H1 (cell line): ENCODE measurements around the gene AQP10. TPM values are rescaled to one million over a fixed set of nuclear protein-coding genes. Genes with fewer than 3 reads are reported as not detected.
A peak's percentile ranks its signal among the peaks of the same experiment; 100 is the strongest.

ENCODE experiments used
- CTCF ChIA-PET: fragments of 300-600 bp; sonication (Branson Sonifier 250); formaldehyde crosslinking; loops from one replicate; lab custom pipeline; 2021; ENCODE audit not compliant: partially characterized antibody; lab: Charles Lee
- POLR2A ChIA-PET: fragments of 300-600 bp; sonication (Branson Sonifier 250); formaldehyde crosslinking; loops from one replicate; lab custom pipeline; 2021; ENCODE audit warnings: inconsistent platforms; ENCODE audit not compliant: partially characterized antibody; lab: Charles Lee
- DNase-seq, 2 experiments: peaks; one replicate each; pipeline versions ENCODE4 v3.0.0 to v3.0.0-alpha.2; 2010 to 2022; ENCODE audit warnings: low spot score in 2 of 2, low read depth in 1 of 2, mixed read lengths in 1 of 2
- FAIRE-seq: peaks from 2 replicates; lab custom pipeline; 2011; peaks lifted over from hg19 to GRCh38; lab: Jason Lieb, UNC
- H2AFZ ChIP-seq: 2 replicates; pipeline ENCODE4 v1.8.1; 2012; ENCODE audit warnings: low read length, inconsistent platforms
- H2AK5ac ChIP-seq: 2 replicates; pipeline ENCODE4 v1.6.1; 2013; ENCODE audit warnings: low read depth, low read length
- H2BK120ac ChIP-seq: replicated peaks from 2 replicates; pipeline ENCODE3; 2013; ENCODE audit warnings: low read depth, low read length, inconsistent platforms
- H2BK12ac ChIP-seq: 2 replicates; pipeline ENCODE4 v1.6.1; 2013; ENCODE audit warnings: low read depth, low read length
- H2BK15ac ChIP-seq: 2 replicates; pipeline ENCODE4 v1.6.1; 2013; ENCODE audit warnings: low read length
- H2BK20ac ChIP-seq: 2 replicates; pipeline ENCODE4 v1.6.1; 2013; ENCODE audit warnings: low read length
- H2BK5ac ChIP-seq: 2 replicates; pipeline ENCODE4 v1.6.1; 2013; ENCODE audit warnings: low read depth, low read length
- H3K14ac ChIP-seq: 2 replicates; pipeline ENCODE4 v1.6.1; 2013; ENCODE audit warnings: inconsistent platforms; ENCODE audit not compliant: insufficient read length
- H3K18ac ChIP-seq: 2 replicates; pipeline ENCODE4 v1.6.1; 2013; ENCODE audit warnings: low read length; ENCODE audit errors: extremely low read depth
- H3K23ac ChIP-seq: 2 replicates; pipeline ENCODE4 v1.6.1; 2013; ENCODE audit warnings: inconsistent platforms; ENCODE audit not compliant: insufficient read length
- H3K23me2 ChIP-seq: 2 replicates; pipeline ENCODE4 v1.6.1; 2013; ENCODE audit warnings: low read depth, low read length
- H3K27ac ChIP-seq: 2 replicates; pipeline ENCODE4 v1.6.1; 2011; ENCODE audit warnings: low read depth, low read length, inconsistent platforms
- H3K27me3 ChIP-seq, 4 experiments: replicated peaks in 1 of 4; 1 replicate in 1 of 4; 2 replicates in 3 of 4; pipeline versions ENCODE4 v1.6.1 to v1.8.1; 2011 to 2013; ENCODE audit warnings: low read length in 3 of 4, mild to moderate bottlenecking in 3 of 4, inconsistent platforms in 2 of 4, mixed read lengths in 2 of 4, moderate library complexity in 1 of 4; ENCODE audit not compliant: control insufficient read depth in 3 of 4, insufficient read depth in 3 of 4; ENCODE audit errors: extremely low read depth in 1 of 4
- H3K36me3 ChIP-seq, 4 experiments: 2 replicates each; pipeline versions ENCODE4 v1.6.1 to v1.8.1; 2011 to 2013; ENCODE audit warnings: mild to moderate bottlenecking in 4 of 4, low read length in 3 of 4, moderate library complexity in 2 of 4, control low read depth in 1 of 4, inconsistent platforms in 1 of 4; ENCODE audit not compliant: insufficient read depth in 4 of 4, control insufficient read depth in 2 of 4
- H3K4ac ChIP-seq: replicated peaks from 2 replicates; pipeline ENCODE3; 2013; ENCODE audit warnings: low read length, low read depth, mixed read lengths, inconsistent platforms; ENCODE audit not compliant: insufficient read length
- H3K4me1 ChIP-seq, 4 experiments: replicated peaks in 1 of 4; 1 replicate in 1 of 4; 2 replicates in 3 of 4; pipeline versions ENCODE4 v1.6.1 to v1.8.1; 2011 to 2013; ENCODE audit warnings: low read length in 3 of 4, inconsistent platforms in 2 of 4, mixed read lengths in 1 of 4; ENCODE audit not compliant: insufficient read depth in 4 of 4, control insufficient read depth in 3 of 4
- H3K4me2 ChIP-seq, 2 experiments: 2 replicates each; pipeline versions ENCODE4 v1.6.1 to v1.8.1; 2011 to 2013; ENCODE audit warnings: low read depth in 2 of 2, low read length in 2 of 2, control low read depth in 1 of 2, inconsistent platforms in 1 of 2, mild to moderate bottlenecking in 1 of 2; ENCODE audit not compliant: insufficient read depth in 1 of 2
- H3K4me3 ChIP-seq, 4 experiments: fragments of 200-600, 300-600 bp in 1 of 4; sonication (generic), shearing (Covaris generic), sonication (Bioruptor Twin) in 1 of 4; 2 replicates each; pipeline versions ENCODE4 v1.5.1 to v1.8.1; 2011 to 2016; ENCODE audit warnings: low read length in 4 of 4, low read depth in 3 of 4, control low read depth in 2 of 4, inconsistent platforms in 2 of 4, mild to moderate bottlenecking in 2 of 4, mixed read lengths in 1 of 4, moderate library complexity in 1 of 4; ENCODE audit not compliant: insufficient read depth in 2 of 4; ENCODE audit errors: extremely low read depth in 1 of 4
- H3K56ac ChIP-seq: replicated peaks from 2 replicates; pipeline ENCODE3; 2013; ENCODE audit warnings: low read depth, mild to moderate bottlenecking, mixed read lengths, low read length, inconsistent platforms; ENCODE audit not compliant: insufficient read length
- H3K79me1 ChIP-seq: 2 replicates; pipeline ENCODE4 v1.6.1; 2013; ENCODE audit warnings: low read depth, low read length, control low read depth
- H3K79me2 ChIP-seq, 2 experiments: 2 replicates each; pipeline versions ENCODE4 v1.6.1 to v1.8.1; 2012 to 2013; ENCODE audit warnings: low read length in 2 of 2, mild to moderate bottlenecking in 2 of 2, inconsistent platforms in 1 of 2; ENCODE audit not compliant: insufficient read depth in 2 of 2, control insufficient read depth in 1 of 2
- H3K9ac ChIP-seq, 4 experiments: replicated peaks in 1 of 4; 1 replicate in 1 of 4; 2 replicates in 3 of 4; pipeline versions ENCODE4 v1.6.1 to v1.8.1; 2011 to 2013; ENCODE audit warnings: low read depth in 3 of 4, low read length in 3 of 4, control low read depth in 2 of 4, mild to moderate bottlenecking in 2 of 4, moderate library complexity in 2 of 4, inconsistent platforms in 1 of 4; ENCODE audit errors: extremely low read depth in 1 of 4
- H3K9me3 ChIP-seq, 2 experiments: 2 replicates each; pipeline versions ENCODE4 v1.6.1 to v1.8.1; 2012 to 2013; ENCODE audit warnings: mild to moderate bottlenecking in 2 of 2, moderate library complexity in 2 of 2, control low read depth in 1 of 2, inconsistent platforms in 1 of 2, low read depth in 1 of 2, low read length in 1 of 2, mixed read lengths in 1 of 2; ENCODE audit not compliant: insufficient read depth in 2 of 2
- H4K20me1 ChIP-seq, 2 experiments: replicated peaks in 1 of 2; 2 replicates each; pipeline versions ENCODE3 to v1.8.1; 2011 to 2013; ENCODE audit warnings: inconsistent platforms in 2 of 2, low read length in 2 of 2, mild to moderate bottlenecking in 1 of 2; ENCODE audit not compliant: insufficient read depth in 2 of 2, control insufficient read depth in 1 of 2
- H4K5ac ChIP-seq: 2 replicates; pipeline ENCODE4 v1.6.1; 2013; ENCODE audit warnings: low read length, low read depth, mixed read lengths, inconsistent platforms; ENCODE audit not compliant: insufficient read length
- H4K8ac ChIP-seq: 2 replicates; pipeline ENCODE4 v1.8.0; 2013; ENCODE audit warnings: mild to moderate bottlenecking, moderate library complexity, low read length, inconsistent platforms; ENCODE audit not compliant: insufficient read depth; ENCODE audit errors: extremely low read depth
- H4K91ac ChIP-seq: replicated peaks from 2 replicates; pipeline ENCODE3; 2013; ENCODE audit warnings: low read length, mixed read lengths, inconsistent platforms; ENCODE audit not compliant: insufficient read length
- GTF2F1 ChIP-seq: IDR thresholded peaks from 2 replicates; pipeline ENCODE4 v1.6.1; 2012; ENCODE audit warnings: low read depth, low read length, improper control_type of control experiment, borderline replicate concordance
- JUN ChIP-seq: IDR thresholded peaks from 2 replicates; pipeline ENCODE4 v1.6.1; 2011; ENCODE audit warnings: low read depth, mild to moderate bottlenecking, improper control_type of control experiment, low read length
- KDM1A ChIP-seq: fragments of 200-600, 300-600 bp; sonication (generic); IDR thresholded peaks from 2 replicates; pipeline ENCODE4 v1.7.1; 2016; ENCODE audit warnings: mild to moderate bottlenecking, low read length, borderline replicate concordance
- RXRA ChIP-seq: IDR thresholded peaks from 2 replicates; pipeline ENCODE4 v1.6.1; 2011; ENCODE audit warnings: low read depth, mild to moderate bottlenecking, low read length, moderate library complexity; ENCODE audit not compliant: insufficient read depth
- SAP30 ChIP-seq: fragments of 300-600 bp; sonication (generic); IDR thresholded peaks from 2 replicates; pipeline ENCODE4 v1.7.1; 2012; ENCODE audit warnings: low read length, moderate library complexity, mild to moderate bottlenecking, inconsistent platforms; ENCODE audit not compliant: insufficient read depth, insufficient replicate concordance
- TEAD4 ChIP-seq: IDR thresholded peaks from 2 replicates; pipeline ENCODE4 v1.6.1; 2012; ENCODE audit warnings: low read depth, low read length, inconsistent platforms, mixed read lengths
- WGBS, 2 experiments: shearing (Covaris generic) in 1 of 2; methylation state at CpG; one replicate each; pipeline versions ENCODE4 v1.1.6 to v1.1.7; 2013 to 2015; ENCODE audit warnings: low lambda C conversion rate in 2 of 2, mixed read lengths in 2 of 2, inconsistent platforms in 1 of 2, low coverage in 1 of 2, missing lambda C conversion rate in 1 of 2; ENCODE audit not compliant: insufficient replicate concordance in 2 of 2, insufficient coverage in 1 of 2, insufficient read length in 1 of 2; ENCODE audit errors: extremely low coverage in 1 of 2, missing lambda C conversion rate in 1 of 2; 5-methylcytosine and 5-hydroxymethylcytosine counted together
- polyA plus RNA-seq, 7 experiments: library from polyadenylated mRNA; depleted of rRNA in 3 of 7; stranded (reverse) in 5 of 7; unstranded in 2 of 7; fragments of >200 nt in 5 of 7; fragments of 200-250 nt in 2 of 7; gene quantifications; 1 replicate in 5 of 7; 2 replicates in 1 of 7; 4 replicates in 1 of 7; pipeline versions ENCODE4 v1.2.1 to v1.2.3, GENCODE V29; 2011 to 2013; ENCODE audit warnings: missing spikeins in 2 of 7, mixed read lengths in 2 of 7
- total RNA-seq: library from RNA; stranded (reverse); fragmentation: NEBNext Ultra II Directional; extraction: Animal tissue kit (Norgen Biotek cat#: 25700); gene quantifications from 2 replicates; pipeline ENCODE4 v1.2.1, GENCODE V29; 2021

Gene AQP10
- total and polyA plus RNA-seq, 2 of the 8 experiments (the other 6 are each of a cell fraction or from before 2014, with no cell fraction given), result not detected

DNA sequence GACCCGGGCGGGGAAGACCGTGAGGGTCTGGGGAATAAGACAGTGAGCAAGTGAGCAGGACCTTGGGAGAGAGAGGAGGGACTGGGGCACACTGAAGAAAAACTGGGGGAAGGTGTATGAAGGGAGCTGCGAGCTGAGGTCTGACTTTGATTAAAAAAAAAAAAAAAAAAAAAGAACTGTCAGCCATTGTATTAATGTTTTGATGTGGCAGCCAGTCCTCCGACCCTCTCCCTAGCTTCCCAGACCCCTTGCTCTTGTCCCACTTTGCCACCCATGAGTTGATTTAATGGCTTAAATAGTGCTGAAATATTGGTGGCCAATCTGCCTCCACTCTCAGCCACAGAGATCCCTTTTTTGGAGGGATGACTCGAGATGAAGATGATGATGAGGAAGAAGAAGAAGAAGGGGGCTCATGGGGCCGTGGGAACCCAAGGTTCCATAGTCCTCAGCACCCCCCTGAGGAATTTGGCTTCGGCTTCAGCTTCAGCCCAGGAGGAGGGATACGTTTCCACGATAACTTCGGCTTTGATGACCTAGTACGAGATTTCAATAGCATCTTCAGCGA lies 47.8 kb upstream of the AQP10 start:
- no peak overlapping the region for H2BK15ac ChIP-seq
- TF ChIP-seq TEAD4 (no peak), JUN (no peak), KDM1A (no peak), GTF2F1 (no peak), SAP30 (no peak), RXRA (no peak)

More for the DNA sequence above, 47.8 kb upstream of the AQP10 start:
- H3K4me1 ChIP-seq, result peaks cover 0 to 5% (median 0%) of the 10 kb centered on the region in 4 experiments; a peak in 2 of 7 replicates
- H3K4me2 ChIP-seq, result peak overlapping the region; percentile 60 to 87
- peak overlapping the region; percentile 81; the same call in 1 of the 2 replicates for H3K27ac ChIP-seq
- peak overlapping the region; percentile 91; the same call in 1 of the 2 replicates for H2AFZ ChIP-seq
- H3K9me3 ChIP-seq, result no peaks in the 10 kb centered on the region
- H3K79me2 ChIP-seq, result peaks cover 0 to 6% of the 10 kb centered on the region in 2 experiments; a peak in 1 of 4 replicates
- peak overlapping the region; percentile 30 for H2BK120ac ChIP-seq
- 0 out of 2 replicates have a peak overlapping the region, but pooled peaks have one; percentile 39 for H2AK5ac ChIP-seq
- H3K14ac ChIP-seq, result peak overlapping the region; percentile 81
- DNase-seq, result no peak
- H3K4me3 ChIP-seq, result peak overlapping the region; percentile 89 to 98 (median 94)
- 72% methylated on average over 9 of the region's 13 CpGs; no CpG with 5 or more reads in 1 of the 2 experiments for WGBS, 2 experiments
- peak; percentile 42 for FAIRE-seq
- H3K18ac ChIP-seq, result peak overlapping the region; percentile 98
- H3K36me3 ChIP-seq, result peaks cover 13 to 48% (median 27%) of the 10 kb centered on the region in 4 experiments; a peak in 6 of 8 replicates
- H3K23ac ChIP-seq, result no peak overlapping the region
- peak overlapping the region; percentile 50; the same call in 1 of the 2 replicates for H2BK12ac ChIP-seq
- POLR2A ChIA-PET, result interaction anchor here (0.7 to 1.7 kb wide), 10 partner anchors 10 to 166 kb away, joined by 3 to 5 read pairs (median 3); partner anchors contain the start of gene UBAP2L
- no peaks in the 10 kb centered on the region; the same call in none of the 2 replicates for H3K23me2 ChIP-seq
- peak overlapping the region; percentile 91 for H2BK5ac ChIP-seq
- peak overlapping the region; percentile 68 to 97 (median 84) for H3K9ac ChIP-seq
- H3K56ac ChIP-seq, result no peak overlapping the region
- H4K8ac ChIP-seq, result peak overlapping the region; percentile 60
- peak overlapping the region; percentile 67 for H4K91ac ChIP-seq
- no peaks in the 10 kb centered on the region; the same call in 1 of the 2 replicates for H3K79me1 ChIP-seq
- H4K5ac ChIP-seq, result peak overlapping the region; percentile 78
- H3K4ac ChIP-seq, result peak overlapping the region; percentile 50
- CTCF ChIA-PET, result interaction anchor here (0.6 to 4.6 kb wide), 11 partner anchors 8 to 316 kb away, joined by 3 to 17 read pairs (median 3); no protein-coding TSS in a partner anchor
- no peaks in the 10 kb centered on the region for H3K27me3 ChIP-seq
- no peak overlapping the region for H2BK20ac ChIP-seq
- H4K20me1 ChIP-seq, result peaks cover 0 to 3% of the 10 kb centered on the region in 2 experiments
